SK-N-SH (cell line): Measurements from ENCODE around the gene MEF2A. TPM values are rescaled to one million over a fixed set of nuclear protein-coding genes. Genes with fewer than 3 reads are reported as not detected.
"Not testable (repeated sequence)": the region's sequence is repeated elsewhere in the genome, so short reads cannot be mapped to it uniquely, and the experiment has no call there.

ENCODE experiments used
- CTCF ChIA-PET: fragments of 300-600, 350-600 bp; formaldehyde crosslinking; extraction: SDS; loops from one replicate; lab custom pipeline; 2021; lab: Yijun Ruan, JAX
- POLR2A ChIA-PET: fragments of 350-600 bp; sonication (Branson Sonifier 250); formaldehyde crosslinking; extraction: SDS; loops from one replicate; lab custom pipeline; 2020; ENCODE audit warnings: antibody characterized with exemption, inconsistent platforms; lab: Yijun Ruan, JAX
- DNase-seq: peaks from one replicate; pipeline ENCODE4 v3.0.0; 2012
- H2AFZ ChIP-seq: fragments of 200-600 bp; sonication (generic); 2 replicates; pipeline ENCODE4 v1.8.1; 2016; ENCODE audit warnings: antibody characterized with exemption, mild to moderate bottlenecking, low read depth
- H3F3A ChIP-seq: fragments of 200-600 bp; sonication (generic); replicated peaks from 2 replicates; pipeline ENCODE3; 2016; ENCODE audit warnings: antibody characterized with exemption, mild to moderate bottlenecking; ENCODE audit not compliant: insufficient read depth
- H3K27ac ChIP-seq, 2 experiments: fragments of 200-500 bp in 1 of 2; fragments of 200-600 bp in 1 of 2; sonication (Bioruptor generic) in 1 of 2; sonication (generic), shearing (Covaris generic) in 1 of 2; 2 replicates each; pipeline versions ENCODE4 v1.5.1 to v1.6.1; 2014 to 2016; ENCODE audit warnings: low read depth in 2 of 2, inconsistent platforms in 1 of 2, low read length in 1 of 2, mild to moderate bottlenecking in 1 of 2, mixed read lengths in 1 of 2
- H3K27me3 ChIP-seq: fragments of 200-600 bp; sonication (generic), shearing (Covaris generic); 2 replicates; pipeline ENCODE4 v1.6.1; 2016; ENCODE audit warnings: mixed run types; ENCODE audit not compliant: insufficient read depth
- H3K36me3 ChIP-seq, 2 experiments: fragments of 200-500 bp in 1 of 2; fragments of 200-600 bp in 1 of 2; sonication (Bioruptor generic) in 1 of 2; sonication (generic) in 1 of 2; replicated peaks in 1 of 2; 2 replicates each; pipeline versions ENCODE3 to v1.5.1; 2014 to 2016; ENCODE audit warnings: low read length in 1 of 2, mild to moderate bottlenecking in 1 of 2; ENCODE audit not compliant: insufficient read depth in 2 of 2, control insufficient read depth in 1 of 2
- H3K4me1 ChIP-seq, 2 experiments: fragments of 200-500 bp in 1 of 2; fragments of 200-600 bp in 1 of 2; sonication (Bioruptor generic) in 1 of 2; sonication (generic), shearing (Covaris generic) in 1 of 2; 2 replicates each; pipeline versions ENCODE4 v1.5.1 to v1.6.1; 2014 to 2016; ENCODE audit warnings: low read depth in 1 of 2, low read length in 1 of 2, mixed run types in 1 of 2; ENCODE audit not compliant: insufficient read depth in 2 of 2, control insufficient read depth in 1 of 2
- H3K4me2 ChIP-seq: fragments of 200-600 bp; sonication (generic), shearing (Covaris generic); 2 replicates; pipeline ENCODE4 v1.6.1; 2017; ENCODE audit warnings: mixed run types
- H3K4me3 ChIP-seq, 2 experiments: fragments of 200-500 bp in 1 of 2; fragments of 200-600 bp in 1 of 2; sonication (Bioruptor generic) in 1 of 2; sonication (generic), shearing (Covaris generic) in 1 of 2; 2 replicates each; pipeline versions ENCODE4 v1.5.1 to v1.8.1; 2014 to 2016; ENCODE audit warnings: low read depth in 2 of 2, inconsistent platforms in 1 of 2, low read length in 1 of 2, mild to moderate bottlenecking in 1 of 2, mixed read lengths in 1 of 2, moderate library complexity in 1 of 2
- H3K79me2 ChIP-seq: fragments of 200-600 bp; sonication (generic); 2 replicates; pipeline ENCODE4 v1.8.1; 2017; ENCODE audit warnings: mild to moderate bottlenecking; ENCODE audit not compliant: insufficient read depth
- H3K9ac ChIP-seq: fragments of 200-600 bp; sonication (generic); 2 replicates; pipeline ENCODE4 v1.6.1; 2017; ENCODE audit warnings: mixed run types
- H3K9me2 ChIP-seq: fragments of 200-600 bp; sonication (generic); 2 replicates; pipeline ENCODE4 v1.6.1; 2017; ENCODE audit warnings: mixed run types
- H3K9me3 ChIP-seq: fragments of 200-600 bp; sonication (generic); 2 replicates; pipeline ENCODE4 v1.6.1; 2017; ENCODE audit warnings: mixed run types, mild to moderate bottlenecking, moderate library complexity
- H4K20me1 ChIP-seq: fragments of 200-600 bp; sonication (generic); 2 replicates; pipeline ENCODE4 v1.6.1; 2017; ENCODE audit warnings: mild to moderate bottlenecking, mixed run types; ENCODE audit not compliant: insufficient read depth
- CHD2 ChIP-seq: fragments of 150-350 bp; IDR thresholded peaks from 2 replicates; pipeline ENCODE4 v1.6.1; 2018; ENCODE audit warnings: low read length; ENCODE audit not compliant: partially characterized antibody
- EP300 ChIP-seq, 2 experiments: IDR thresholded peaks; 2 replicates each; pipeline versions ENCODE4 v1.4.0 to v1.6.1; 2012; ENCODE audit warnings: borderline replicate concordance in 1 of 2, low read depth in 1 of 2, low read length in 1 of 2
- FOSL2 ChIP-seq: IDR thresholded peaks from 2 replicates; pipeline ENCODE4 v1.4.0; 2012; ENCODE audit warnings: low read depth, mild to moderate bottlenecking, moderate library complexity, borderline replicate concordance
- FOXJ3 ChIP-seq: sonication (generic); formaldehyde crosslinking; IDR thresholded peaks from 2 replicates; pipeline ENCODE4 v1.5.1; 2020; ENCODE audit warnings: mild to moderate bottlenecking, missing genetic modification reagents
- GABPA ChIP-seq: IDR thresholded peaks from 2 replicates; pipeline ENCODE4 v1.4.0; 2012; ENCODE audit warnings: low read depth, mild to moderate bottlenecking
- IRF3 ChIP-seq: fragments of 150-350 bp; IDR thresholded peaks from 2 replicates; pipeline ENCODE4 v1.6.1; 2016; ENCODE audit warnings: mild to moderate bottlenecking, low read depth, low read length
- JUND ChIP-seq: IDR thresholded peaks from 2 replicates; pipeline ENCODE4 v1.4.0; 2012
- MAX ChIP-seq: IDR thresholded peaks from 2 replicates; pipeline ENCODE4 v1.4.0; 2012; ENCODE audit warnings: low read depth
- PBX3 ChIP-seq: IDR thresholded peaks from 2 replicates; pipeline ENCODE4; 2012
- POLR2AphosphoS5 ChIP-seq: IDR thresholded peaks from 2 replicates; pipeline ENCODE4 v1.6.1; 2012; ENCODE audit warnings: low read depth, low read length
- RXRA ChIP-seq: IDR thresholded peaks from 2 replicates; pipeline ENCODE4 v1.4.0; 2012; ENCODE audit warnings: low read depth, mild to moderate bottlenecking, borderline replicate concordance
- SIN3A ChIP-seq: IDR thresholded peaks from 2 replicates; pipeline ENCODE4 v1.6.1; 2012; ENCODE audit warnings: low read depth, mild to moderate bottlenecking, low read length, moderate library complexity, borderline replicate concordance
- TCF12 ChIP-seq: IDR thresholded peaks from 2 replicates; pipeline ENCODE4 v1.4.0; 2012
- ZBTB33 ChIP-seq: IDR thresholded peaks from 2 replicates; pipeline ENCODE4 v1.4.0; 2012; ENCODE audit warnings: low read depth, borderline replicate concordance
- WGBS: methylation state at CpG from one replicate; pipeline ENCODE4 v1.1.6; 2017; ENCODE audit warnings: low lambda C conversion rate; 5-methylcytosine and 5-hydroxymethylcytosine counted together
- polyA plus RNA-seq, 3 experiments: library from polyadenylated mRNA; depleted of rRNA; stranded (reverse); fragments of >200 nt; gene quantifications; 2 replicates each; pipeline ENCODE4 v1.2.3, GENCODE V29; 2012

The MEF2A gene
- polyA plus RNA-seq, 1 of the 3 experiments (the other 2 are of a cell fraction): 20.9 TPM

- POLR2A ChIA-PET, H3K9me3 ChIP-seq, H3K4me3 ChIP-seq, H4K20me1 ChIP-seq, H3K9ac ChIP-seq, H3F3A ChIP-seq, H3K36me3 ChIP-seq, CTCF ChIA-PET, H2AFZ ChIP-seq, H3K27ac ChIP-seq, H3K79me2 ChIP-seq, H3K4me1 ChIP-seq, H3K9me2 ChIP-seq, DNase-seq, H3K4me2 ChIP-seq, H3K27me3 ChIP-seq: not testable (repeated sequence)
- WGBS: 60% methylated on average over 1 of the region's 1 CpG
These were observed 46.4 kb upstream of the MEF2A start for GRCh38 chr15:99519366-99519765.

GRCh38 chr15:99522288-99522687, 43.5 kb upstream of the MEF2A start:
- Histone ChIP-seq H3K4me1 (no peaks in the 10 kb centered on the region), H3K36me3 (no peaks in the 10 kb centered on the region), H3F3A (no peaks in the 10 kb centered on the region), H3K9ac (no peak overlapping the region), H4K20me1 (no peaks in the 10 kb centered on the region), H3K4me3 (no peak overlapping the region), H3K9me3 (no peaks in the 10 kb centered on the region), H3K27me3 (no peaks in the 10 kb centered on the region), H3K9me2 (no peaks in the 10 kb centered on the region), H3K4me2 (no peak overlapping the region), H3K27ac (no peak overlapping the region), H2AFZ (no peak overlapping the region), H3K79me2 (no peaks in the 10 kb centered on the region)
- POLR2A ChIA-PET: no interaction called here
- TF ChIP-seq TCF12: no peak
- no peak for TF ChIP-seq POLR2AphosphoS5
- TF ChIP-seq PBX3: no peak
- TF ChIP-seq IRF3: no peak
- no peak for TF ChIP-seq ZBTB33
- no peak for TF ChIP-seq SIN3A
- no peak for TF ChIP-seq CHD2
- DNase-seq: no peak
- WGBS: 78% methylated on average over 4 of the region's 4 CpGs
- CTCF ChIA-PET: no interaction called here

GRCh38 chr15:99526176-99526575, 39.6 kb upstream of the MEF2A start:
- TF ChIP-seq EP300 (IDR thresholded peaks at IDR 0.05; ENCODE audit: borderline replicate concordance in 1 of 2, low read depth in 1 of 2, low read length in 1 of 2): no peak
- TF ChIP-seq CHD2: no peak
- no peak for TF ChIP-seq GABPA
- TF ChIP-seq FOXJ3 (CRISPR knock-in tag): no peak
- TF ChIP-seq FOSL2: no peak
- TF ChIP-seq MAX: no peak
- no peak for TF ChIP-seq JUND
- no peak for TF ChIP-seq RXRA
- no peak for TF ChIP-seq IRF3
- TF ChIP-seq, all 33 proteins: peak for 0
- CTCF ChIA-PET: no interaction called here
- H3K79me2 ChIP-seq: no peaks in the 10 kb centered on the region
- H3K9ac ChIP-seq: no peak overlapping the region
- H3K36me3 ChIP-seq: no peaks in the 10 kb centered on the region
- no peak overlapping the region for H3K4me2 ChIP-seq
- DNase-seq: no peak
- no peak overlapping the region for H3K27ac ChIP-seq
- H4K20me1 ChIP-seq: no peaks in the 10 kb centered on the region
- WGBS: 63% methylated on average over 4 of the region's 4 CpGs
- no peak overlapping the region for H2AFZ ChIP-seq
- H3K27me3 ChIP-seq: no peaks in the 10 kb centered on the region
- no peaks in the 10 kb centered on the region for H3K9me3 ChIP-seq
- no peaks in the 10 kb centered on the region for H3F3A ChIP-seq
- POLR2A ChIA-PET: no interaction called here
- H3K9me2 ChIP-seq: no peaks in the 10 kb centered on the region
- H3K4me1 ChIP-seq: no peaks in the 10 kb centered on the region
- no peak overlapping the region for H3K4me3 ChIP-seq
